Neural cell (in vitro differentiated cells): ENCODE results near the gene MBD3. TPM values are rescaled to one million over a fixed set of nuclear protein-coding genes. Genes with fewer than 3 reads are reported as not detected.

ENCODE experiments used
- H2AFZ ChIP-seq: fragments of 200-600, 300-800 bp; sonication (generic), shearing (Covaris generic); 2 replicates; pipeline ENCODE4 v1.6.0; 2014; ENCODE audit warnings: low read depth, mild to moderate bottlenecking, antibody characterized with exemption, low read length, moderate library complexity
- H3F3A ChIP-seq: fragments of 200-600 bp; shearing (Covaris generic); 2 replicates; pipeline ENCODE4 v1.6.1; 2016; ENCODE audit warnings: mild to moderate bottlenecking, moderate library complexity, mixed read lengths, antibody characterized with exemption, low read length; ENCODE audit not compliant: insufficient read depth, poor library complexity, severe bottlenecking
- H3K27ac ChIP-seq: fragments of 200-600, 300-800 bp; sonication (generic), shearing (Covaris generic); 2 replicates; pipeline ENCODE4 v1.5.1; 2014; ENCODE audit warnings: mild to moderate bottlenecking, low read length, moderate library complexity
- H3K27me3 ChIP-seq: fragments of 300-800, 200-600 bp; sonication (generic), shearing (Covaris generic); 2 replicates; pipeline ENCODE4 v1.6.0; 2014; ENCODE audit warnings: mild to moderate bottlenecking, low read depth, low read length, moderate library complexity; ENCODE audit not compliant: insufficient read depth
- H3K36me3 ChIP-seq: fragments of 300-800, 200-600 bp; sonication (generic), shearing (Covaris generic); 2 replicates; pipeline ENCODE4 v1.5.1; 2014; ENCODE audit warnings: mild to moderate bottlenecking, antibody characterized with exemption, low read length, moderate library complexity; ENCODE audit not compliant: insufficient read depth
- H3K4me2 ChIP-seq: fragments of 300-800, 200-600 bp; sonication (generic), shearing (Covaris generic); 2 replicates; pipeline ENCODE4 v1.6.0; 2014; ENCODE audit warnings: mild to moderate bottlenecking, low read length
- H3K4me3 ChIP-seq: fragments of 300-800, 200-600 bp; sonication (generic), shearing (Covaris generic); 2 replicates; pipeline ENCODE4 v1.5.1; 2014; ENCODE audit warnings: mild to moderate bottlenecking, low read length, moderate library complexity
- H3K79me2 ChIP-seq: fragments of 200-600 bp; shearing (Covaris generic); replicated peaks from 2 replicates; pipeline ENCODE4 v1.6.0; 2014; ENCODE audit warnings: mild to moderate bottlenecking, low read length, moderate library complexity; ENCODE audit not compliant: insufficient read depth
- H3K9ac ChIP-seq: fragments of 300-800, 200-600 bp; sonication (generic), shearing (Covaris generic); 2 replicates; pipeline ENCODE4 v1.6.1; 2016; ENCODE audit warnings: mild to moderate bottlenecking, low read length, mixed read lengths
- H3K9me2 ChIP-seq: fragments of 200-600 bp; shearing (Covaris generic); 2 replicates; pipeline ENCODE4 v1.6.1; 2016; ENCODE audit warnings: mild to moderate bottlenecking, low read length, mixed read lengths; ENCODE audit not compliant: insufficient read depth
- H3K9me3 ChIP-seq: fragments of 200-600, 300-800 bp; sonication (generic), shearing (Covaris generic); 2 replicates; pipeline ENCODE4 v1.6.1; 2016; ENCODE audit warnings: mild to moderate bottlenecking, mixed run types, low read length, moderate library complexity, mixed read lengths
- H4K20me1 ChIP-seq: fragments of 200-600 bp; shearing (Covaris generic); 2 replicates; pipeline ENCODE4 v1.6.1; 2016; ENCODE audit warnings: mild to moderate bottlenecking, mixed run types; ENCODE audit not compliant: insufficient read depth
- EP300 ChIP-seq: fragments of 450-650 bp; conservative IDR thresholded peaks from 2 replicates; pipeline ENCODE4 v1.6.1; 2014; ENCODE audit warnings: antibody characterized with exemption, mild to moderate bottlenecking, moderate library complexity; ENCODE audit not compliant: poor library complexity, severe bottlenecking
- EZH2 ChIP-seq: fragments of 200-600, 300-800 bp; shearing (Covaris generic), sonication (generic); IDR thresholded peaks from 2 replicates; pipeline ENCODE4 v1.6.1; 2014; ENCODE audit warnings: antibody characterized with exemption, low read length, borderline replicate concordance, mild to moderate bottlenecking; ENCODE audit not compliant: insufficient read depth, poor library complexity, severe bottlenecking
- MXI1 ChIP-seq: fragments of 450-650 bp; conservative IDR thresholded peaks from 2 replicates; pipeline ENCODE4 v1.6.1; 2014; ENCODE audit warnings: antibody characterized with exemption, mild to moderate bottlenecking; ENCODE audit not compliant: poor library complexity, severe bottlenecking
- POLR2AphosphoS5 ChIP-seq: IDR thresholded peaks from 2 replicates; pipeline ENCODE4 v1.6.1; 2012
- RAD21 ChIP-seq: fragments of 450-650 bp; conservative IDR thresholded peaks from 2 replicates; pipeline ENCODE4 v1.6.1; 2014; ENCODE audit warnings: antibody characterized with exemption, mild to moderate bottlenecking, moderate library complexity
- SMC3 ChIP-seq: fragments of 450-650 bp; conservative IDR thresholded peaks from 2 replicates; pipeline ENCODE4 v1.6.1; 2014; ENCODE audit warnings: antibody characterized with exemption, mild to moderate bottlenecking, moderate library complexity; ENCODE audit not compliant: poor library complexity
- TAF1 ChIP-seq: IDR thresholded peaks from 2 replicates; pipeline ENCODE4 v1.6.1; 2012; ENCODE audit warnings: low read depth
- polyA plus RNA-seq: library from polyadenylated mRNA; depleted of rRNA; stranded (reverse); fragments of >200 nt; gene quantifications from 2 replicates; pipeline ENCODE4 v1.2.3, GENCODE V29; 2014
- TF ChIP-seq, protein P1 (sequence below): fragments of 450-650 bp; IDR thresholded peaks from 2 replicates; pipeline ENCODE4 v1.5.1; 2014; ENCODE audit warnings: antibody characterized with exemption, mild to moderate bottlenecking, moderate library complexity; ENCODE audit not compliant: poor library complexity, severe bottlenecking
- TF ChIP-seq, protein P2 (sequence below): IDR thresholded peaks from 2 replicates; pipeline ENCODE4 v1.6.1; 2012; ENCODE audit warnings: borderline replicate concordance

The MBD3 gene
- polyA plus RNA-seq, 1 donor from 2014 or later, result 80.1 TPM

DNA sequence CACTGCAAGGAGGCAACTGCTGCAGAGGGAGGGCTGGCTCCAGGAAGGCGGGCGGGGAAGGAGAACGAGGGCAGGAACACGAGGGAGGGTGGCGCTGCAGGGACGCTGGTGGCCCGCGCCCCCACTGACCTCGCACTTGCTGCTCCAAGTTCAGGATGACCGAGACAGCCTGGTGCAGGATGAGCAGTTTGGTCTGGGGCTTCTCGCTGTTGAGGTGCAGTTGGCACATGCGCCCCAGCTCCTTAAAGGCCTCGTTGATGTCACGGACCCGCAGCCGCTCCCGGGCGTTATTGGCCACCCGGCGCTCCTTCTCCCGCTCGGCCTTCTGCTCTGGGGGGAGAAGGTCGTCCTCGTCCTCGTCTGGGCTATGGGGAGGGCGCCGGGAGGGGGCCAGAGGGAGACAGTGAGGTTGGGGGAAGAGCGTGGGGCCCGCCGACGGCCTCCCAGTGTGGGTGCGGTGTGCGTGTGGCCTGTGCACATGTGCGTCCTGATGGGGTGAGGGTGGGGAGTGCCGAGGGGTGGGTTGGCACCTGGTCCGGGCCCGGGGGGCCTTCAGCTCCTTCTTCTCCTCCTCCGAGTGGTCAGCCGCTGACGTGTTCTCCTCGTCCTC lies 22.6 kb upstream of the MBD3 start:
- no peak overlapping the region for H2AFZ ChIP-seq
- H3K9me2 ChIP-seq, result no peaks in the 10 kb centered on the region
- no peak overlapping the region for H3K4me2 ChIP-seq
- H3K27me3 ChIP-seq, result no peaks in the 10 kb centered on the region
- H3K9me3 ChIP-seq, result no peaks in the 10 kb centered on the region
- peaks cover 11% of the 10 kb centered on the region for H3K36me3 ChIP-seq
- no peaks in the 10 kb centered on the region for H4K20me1 ChIP-seq
- no peak overlapping the region for H3K4me3 ChIP-seq
- no peak overlapping the region for H3K27ac ChIP-seq
- TF ChIP-seq SMC3 (no peak), TAF1 (no peak), MXI1 (no peak), EZH2 (no peak), EP300 (no peak), RAD21 (no peak), POLR2AphosphoS5 (no peak)
- TF ChIP-seq, protein P1, sequence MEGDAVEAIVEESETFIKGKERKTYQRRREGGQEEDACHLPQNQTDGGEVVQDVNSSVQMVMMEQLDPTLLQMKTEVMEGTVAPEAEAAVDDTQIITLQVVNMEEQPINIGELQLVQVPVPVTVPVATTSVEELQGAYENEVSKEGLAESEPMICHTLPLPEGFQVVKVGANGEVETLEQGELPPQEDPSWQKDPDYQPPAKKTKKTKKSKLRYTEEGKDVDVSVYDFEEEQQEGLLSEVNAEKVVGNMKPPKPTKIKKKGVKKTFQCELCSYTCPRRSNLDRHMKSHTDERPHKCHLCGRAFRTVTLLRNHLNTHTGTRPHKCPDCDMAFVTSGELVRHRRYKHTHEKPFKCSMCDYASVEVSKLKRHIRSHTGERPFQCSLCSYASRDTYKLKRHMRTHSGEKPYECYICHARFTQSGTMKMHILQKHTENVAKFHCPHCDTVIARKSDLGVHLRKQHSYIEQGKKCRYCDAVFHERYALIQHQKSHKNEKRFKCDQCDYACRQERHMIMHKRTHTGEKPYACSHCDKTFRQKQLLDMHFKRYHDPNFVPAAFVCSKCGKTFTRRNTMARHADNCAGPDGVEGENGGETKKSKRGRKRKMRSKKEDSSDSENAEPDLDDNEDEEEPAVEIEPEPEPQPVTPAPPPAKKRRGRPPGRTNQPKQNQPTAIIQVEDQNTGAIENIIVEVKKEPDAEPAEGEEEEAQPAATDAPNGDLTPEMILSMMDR, result no peak
- TF ChIP-seq, protein P2, sequence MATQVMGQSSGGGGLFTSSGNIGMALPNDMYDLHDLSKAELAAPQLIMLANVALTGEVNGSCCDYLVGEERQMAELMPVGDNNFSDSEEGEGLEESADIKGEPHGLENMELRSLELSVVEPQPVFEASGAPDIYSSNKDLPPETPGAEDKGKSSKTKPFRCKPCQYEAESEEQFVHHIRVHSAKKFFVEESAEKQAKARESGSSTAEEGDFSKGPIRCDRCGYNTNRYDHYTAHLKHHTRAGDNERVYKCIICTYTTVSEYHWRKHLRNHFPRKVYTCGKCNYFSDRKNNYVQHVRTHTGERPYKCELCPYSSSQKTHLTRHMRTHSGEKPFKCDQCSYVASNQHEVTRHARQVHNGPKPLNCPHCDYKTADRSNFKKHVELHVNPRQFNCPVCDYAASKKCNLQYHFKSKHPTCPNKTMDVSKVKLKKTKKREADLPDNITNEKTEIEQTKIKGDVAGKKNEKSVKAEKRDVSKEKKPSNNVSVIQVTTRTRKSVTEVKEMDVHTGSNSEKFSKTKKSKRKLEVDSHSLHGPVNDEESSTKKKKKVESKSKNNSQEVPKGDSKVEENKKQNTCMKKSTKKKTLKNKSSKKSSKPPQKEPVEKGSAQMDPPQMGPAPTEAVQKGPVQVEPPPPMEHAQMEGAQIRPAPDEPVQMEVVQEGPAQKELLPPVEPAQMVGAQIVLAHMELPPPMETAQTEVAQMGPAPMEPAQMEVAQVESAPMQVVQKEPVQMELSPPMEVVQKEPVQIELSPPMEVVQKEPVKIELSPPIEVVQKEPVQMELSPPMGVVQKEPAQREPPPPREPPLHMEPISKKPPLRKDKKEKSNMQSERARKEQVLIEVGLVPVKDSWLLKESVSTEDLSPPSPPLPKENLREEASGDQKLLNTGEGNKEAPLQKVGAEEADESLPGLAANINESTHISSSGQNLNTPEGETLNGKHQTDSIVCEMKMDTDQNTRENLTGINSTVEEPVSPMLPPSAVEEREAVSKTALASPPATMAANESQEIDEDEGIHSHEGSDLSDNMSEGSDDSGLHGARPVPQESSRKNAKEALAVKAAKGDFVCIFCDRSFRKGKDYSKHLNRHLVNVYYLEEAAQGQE, result no peak
- no peaks in the 10 kb centered on the region for H3F3A ChIP-seq
- no peak overlapping the region for H3K9ac ChIP-seq
- no peaks in the 10 kb centered on the region for H3K79me2 ChIP-seq

DNA sequence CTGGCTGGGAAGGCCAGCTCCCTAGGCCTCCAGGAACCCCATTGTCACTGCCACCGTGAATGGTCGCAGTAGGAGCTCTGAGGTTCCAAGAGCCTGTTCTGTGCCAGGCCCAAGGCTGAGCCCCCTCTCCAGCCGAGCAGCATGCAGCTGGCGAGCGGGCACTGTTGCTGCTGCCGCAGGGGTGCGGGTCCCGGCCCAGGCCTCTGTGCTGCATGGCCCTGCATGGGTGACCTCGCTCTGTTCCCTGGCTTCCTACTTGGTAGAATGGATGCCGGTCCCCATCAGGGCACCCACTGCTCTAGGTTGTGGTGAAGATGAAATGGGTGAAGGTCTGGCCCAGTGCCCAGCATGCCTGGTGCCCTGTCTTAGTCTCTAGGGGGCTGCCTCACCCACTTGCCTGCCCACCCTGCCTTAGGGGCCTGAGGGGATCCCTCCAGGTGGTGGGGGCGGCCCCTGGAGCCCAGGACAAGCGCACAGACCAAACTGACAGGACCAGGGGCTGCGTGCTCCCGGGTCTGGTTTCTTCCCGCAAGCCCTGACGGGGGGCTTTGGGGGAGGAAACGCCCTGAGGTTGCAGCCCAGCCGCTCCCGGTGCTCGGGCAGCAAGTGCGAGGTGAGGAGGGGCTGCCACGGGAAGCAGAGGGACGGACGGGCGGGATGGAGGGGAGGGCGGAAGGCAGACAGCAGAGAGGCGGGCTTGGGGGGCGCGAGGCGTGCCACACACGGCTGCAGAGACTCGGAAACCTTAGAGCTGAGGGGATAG lies 21.3 kb upstream of the MBD3 start:
- no peak overlapping the region for H3K4me3 ChIP-seq
- peaks cover 11% of the 10 kb centered on the region for H3K36me3 ChIP-seq
- no peak overlapping the region for H3K9ac ChIP-seq
- H3F3A ChIP-seq, result no peaks in the 10 kb centered on the region
- no peaks in the 10 kb centered on the region for H4K20me1 ChIP-seq
- no peaks in the 10 kb centered on the region for H3K27me3 ChIP-seq
- no peak overlapping the region for H3K4me2 ChIP-seq
- no peaks in the 10 kb centered on the region for H3K9me3 ChIP-seq
- TF ChIP-seq EZH2 (no peak), SMC3 (no peak), RAD21 (no peak), TAF1 (no peak), MXI1 (no peak)
- TF ChIP-seq, protein P2, result no peak
- TF ChIP-seq, protein P1, result no peak
- no peak overlapping the region for H2AFZ ChIP-seq
- no peak overlapping the region for H3K27ac ChIP-seq
- no peaks in the 10 kb centered on the region for H3K79me2 ChIP-seq
- H3K9me2 ChIP-seq, result no peaks in the 10 kb centered on the region
